ENCODE measurements around the gene ADAM11.
"Not testable (repeated sequence)": the region's sequence is repeated elsewhere in the genome, so short reads cannot be mapped to it uniquely, and the experiment has no call there.

Gene ADAM11, protein sequence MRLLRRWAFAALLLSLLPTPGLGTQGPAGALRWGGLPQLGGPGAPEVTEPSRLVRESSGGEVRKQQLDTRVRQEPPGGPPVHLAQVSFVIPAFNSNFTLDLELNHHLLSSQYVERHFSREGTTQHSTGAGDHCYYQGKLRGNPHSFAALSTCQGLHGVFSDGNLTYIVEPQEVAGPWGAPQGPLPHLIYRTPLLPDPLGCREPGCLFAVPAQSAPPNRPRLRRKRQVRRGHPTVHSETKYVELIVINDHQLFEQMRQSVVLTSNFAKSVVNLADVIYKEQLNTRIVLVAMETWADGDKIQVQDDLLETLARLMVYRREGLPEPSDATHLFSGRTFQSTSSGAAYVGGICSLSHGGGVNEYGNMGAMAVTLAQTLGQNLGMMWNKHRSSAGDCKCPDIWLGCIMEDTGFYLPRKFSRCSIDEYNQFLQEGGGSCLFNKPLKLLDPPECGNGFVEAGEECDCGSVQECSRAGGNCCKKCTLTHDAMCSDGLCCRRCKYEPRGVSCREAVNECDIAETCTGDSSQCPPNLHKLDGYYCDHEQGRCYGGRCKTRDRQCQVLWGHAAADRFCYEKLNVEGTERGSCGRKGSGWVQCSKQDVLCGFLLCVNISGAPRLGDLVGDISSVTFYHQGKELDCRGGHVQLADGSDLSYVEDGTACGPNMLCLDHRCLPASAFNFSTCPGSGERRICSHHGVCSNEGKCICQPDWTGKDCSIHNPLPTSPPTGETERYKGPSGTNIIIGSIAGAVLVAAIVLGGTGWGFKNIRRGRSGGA

DNA sequence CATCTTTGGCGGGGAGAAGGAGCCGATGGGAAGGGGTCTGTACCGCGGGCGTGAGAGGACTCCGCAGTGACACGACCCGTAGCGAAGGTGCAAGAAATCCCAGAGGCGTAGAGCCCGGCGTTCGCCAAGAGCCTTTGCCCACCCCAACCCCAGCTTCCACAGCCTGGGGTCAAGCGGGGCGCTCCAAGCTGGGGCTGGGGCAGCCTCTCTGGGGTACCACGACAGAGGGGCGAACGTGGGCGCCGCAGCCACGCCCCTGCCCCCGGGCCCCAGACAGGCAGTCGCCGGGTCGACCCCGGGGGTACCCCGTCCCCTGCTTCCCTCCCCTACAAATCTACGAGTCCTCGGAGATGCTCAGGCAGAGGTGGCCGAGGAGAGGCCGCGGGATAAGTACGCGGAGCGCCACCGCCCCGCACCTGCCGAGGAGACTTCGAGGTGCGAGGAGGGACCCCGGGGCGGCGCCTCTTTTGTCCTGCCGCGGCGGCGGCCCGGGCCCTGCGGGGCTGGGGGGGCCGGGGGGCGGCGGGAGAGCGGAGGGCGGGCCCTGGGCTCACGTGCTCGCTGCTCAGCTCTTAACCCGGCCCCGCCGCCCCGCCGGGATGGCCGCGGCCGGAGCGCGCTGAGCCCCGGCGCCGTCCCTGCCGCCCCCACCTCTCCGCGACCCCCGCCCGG, at the start of gene ADAM11:
TSS of gene ADAM11 (plus strand) at position 575 of the 672 bp plus-strand sequence. CDS start 212 bp downstream, outside the sequence.
- peak; percentile 38 for DNase-seq (ENCODE audit: low spot score)

DNA sequence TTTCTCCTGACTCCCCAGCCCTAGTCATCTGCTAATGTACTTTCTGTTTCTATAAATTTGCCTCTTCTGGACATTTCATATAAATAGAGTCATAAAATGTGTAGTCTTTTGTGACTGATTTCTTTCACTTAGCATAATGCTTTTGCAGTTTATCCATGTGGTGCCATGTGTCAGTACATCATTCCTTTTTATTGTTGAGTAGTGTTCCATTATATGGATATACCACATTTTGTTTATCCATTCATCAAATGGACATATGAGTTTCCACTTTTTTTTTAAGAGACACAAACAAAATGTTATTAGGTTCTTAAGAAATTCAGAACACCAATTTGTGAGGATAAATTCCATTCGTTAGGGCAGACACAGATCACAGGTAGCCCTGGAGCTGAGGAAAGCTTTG, 39.3 kb upstream of the ADAM11 start:
- DNase-seq (ENCODE audit: low spot score) = no peak

DNA sequence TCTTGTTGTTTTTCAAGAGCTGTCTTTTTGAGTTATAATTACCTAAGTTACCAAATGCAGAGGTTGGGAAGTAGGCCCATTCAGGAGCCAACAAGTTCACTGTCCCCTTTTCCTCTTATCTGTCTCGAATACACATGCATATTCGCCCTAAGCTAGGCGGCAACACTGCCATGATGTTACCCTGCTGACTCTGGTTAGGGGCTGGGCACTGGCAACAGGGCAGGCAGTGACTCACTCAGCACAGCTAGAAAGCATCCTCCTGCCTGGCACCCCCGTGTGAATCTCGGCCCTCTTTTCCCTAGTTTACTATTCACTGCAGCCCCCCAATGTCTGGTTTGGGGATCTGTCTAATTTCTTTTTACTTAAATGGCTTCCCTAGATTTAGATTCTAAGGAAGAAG, 36.5 kb upstream of the ADAM11 start:
- DNase-seq (ENCODE audit: low spot score) = no peak

DNA sequence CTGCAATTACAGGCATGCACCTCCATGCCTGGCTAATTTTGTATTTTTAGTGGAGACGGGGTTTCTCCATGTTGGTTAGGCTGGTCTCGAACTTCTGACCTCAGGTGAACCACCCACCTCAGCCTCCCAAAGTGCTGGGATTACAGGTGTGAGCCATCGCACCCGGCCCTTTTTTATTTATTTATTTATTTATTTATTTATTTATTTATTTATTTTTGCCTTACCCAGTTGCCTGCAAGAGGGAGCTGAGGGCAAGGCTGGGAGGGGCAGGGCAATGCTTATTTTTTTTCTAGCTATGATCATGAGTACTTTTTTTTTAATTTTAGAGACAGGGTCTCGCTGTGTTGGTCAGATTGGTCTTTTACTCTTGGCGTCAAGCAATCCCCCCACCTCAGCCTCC, 32.7 kb upstream of the ADAM11 start:
- DNase-seq (ENCODE audit: low spot score) = not testable (repeated sequence)

DNA sequence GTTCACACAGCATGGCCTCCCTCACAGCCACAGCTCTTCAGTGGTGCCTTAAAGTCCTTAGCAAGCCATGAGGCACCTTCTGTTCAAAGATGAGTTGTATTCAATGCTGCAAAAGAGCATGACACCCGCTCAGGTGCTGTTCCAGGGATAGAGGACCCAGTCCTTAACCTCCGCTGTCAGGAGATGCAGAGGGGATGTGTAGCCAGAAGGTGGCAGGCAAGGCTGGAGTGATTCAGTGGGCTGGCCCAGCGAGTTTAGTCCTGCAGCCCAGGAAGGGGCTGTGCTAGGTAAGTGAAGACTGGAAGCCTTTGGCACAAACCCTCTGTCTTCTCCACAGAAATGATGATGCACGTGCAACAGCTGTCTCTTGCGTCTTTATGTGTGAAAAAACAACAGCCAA, 25.0 kb upstream of the ADAM11 start:
- no peak for DNase-seq (ENCODE audit: low spot score)

DNA sequence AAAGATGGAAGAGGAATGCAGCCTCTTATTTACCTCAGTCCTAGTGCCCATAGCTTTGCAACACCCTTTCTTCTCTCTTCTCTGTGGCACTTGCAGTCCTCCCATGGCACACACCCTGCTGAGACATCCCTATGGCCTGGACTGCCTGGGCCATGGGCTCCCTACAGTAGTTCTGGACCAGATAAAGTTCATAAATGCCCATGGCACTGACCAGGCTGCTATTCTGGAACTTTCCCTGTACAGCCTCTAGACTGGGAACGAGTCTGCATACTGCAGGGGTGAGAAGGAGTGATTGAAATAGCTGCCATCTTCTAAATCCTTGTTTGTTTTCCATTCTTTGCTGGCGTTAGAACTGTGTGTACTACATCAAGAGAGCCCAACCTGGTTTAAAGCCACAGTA, 24.5 kb upstream of the ADAM11 start:
- DNase-seq (ENCODE audit: low spot score) = no peak

DNA sequence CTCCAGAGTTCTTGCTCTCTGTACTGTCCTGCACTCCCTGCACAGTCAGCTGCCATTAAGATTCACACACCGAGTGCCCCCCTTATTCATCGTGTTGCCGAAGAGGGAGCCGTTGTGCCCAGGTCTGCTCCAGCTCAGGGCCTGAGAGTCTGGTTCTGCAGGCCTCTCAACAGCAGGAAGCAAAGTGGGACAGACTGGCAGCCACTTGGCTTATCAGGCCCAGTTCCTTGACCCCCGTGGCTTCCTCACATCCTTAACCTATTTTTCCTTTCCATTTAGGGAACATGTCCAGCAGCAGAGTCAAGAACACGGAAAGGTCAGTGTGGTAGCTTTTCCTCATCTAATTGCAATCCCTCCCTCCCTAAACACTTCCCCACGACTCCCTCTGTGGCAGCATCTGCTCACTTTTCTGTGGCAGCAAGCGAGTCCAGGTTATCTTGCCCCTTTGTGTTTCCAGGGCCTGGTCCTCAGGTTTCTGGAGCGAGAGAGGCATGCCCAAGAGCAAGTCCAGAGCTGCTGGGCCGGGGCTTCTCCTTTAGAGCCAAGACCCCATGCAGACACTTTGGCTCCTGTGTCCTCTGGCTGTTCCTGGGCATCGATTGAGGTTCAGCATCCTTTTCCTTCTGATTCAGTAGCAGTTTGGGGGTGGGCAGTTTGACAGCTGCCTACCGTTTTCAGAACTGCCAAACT, 22.1 kb upstream of the ADAM11 start:
- DNase-seq (ENCODE audit: low spot score) = no peak

DNA sequence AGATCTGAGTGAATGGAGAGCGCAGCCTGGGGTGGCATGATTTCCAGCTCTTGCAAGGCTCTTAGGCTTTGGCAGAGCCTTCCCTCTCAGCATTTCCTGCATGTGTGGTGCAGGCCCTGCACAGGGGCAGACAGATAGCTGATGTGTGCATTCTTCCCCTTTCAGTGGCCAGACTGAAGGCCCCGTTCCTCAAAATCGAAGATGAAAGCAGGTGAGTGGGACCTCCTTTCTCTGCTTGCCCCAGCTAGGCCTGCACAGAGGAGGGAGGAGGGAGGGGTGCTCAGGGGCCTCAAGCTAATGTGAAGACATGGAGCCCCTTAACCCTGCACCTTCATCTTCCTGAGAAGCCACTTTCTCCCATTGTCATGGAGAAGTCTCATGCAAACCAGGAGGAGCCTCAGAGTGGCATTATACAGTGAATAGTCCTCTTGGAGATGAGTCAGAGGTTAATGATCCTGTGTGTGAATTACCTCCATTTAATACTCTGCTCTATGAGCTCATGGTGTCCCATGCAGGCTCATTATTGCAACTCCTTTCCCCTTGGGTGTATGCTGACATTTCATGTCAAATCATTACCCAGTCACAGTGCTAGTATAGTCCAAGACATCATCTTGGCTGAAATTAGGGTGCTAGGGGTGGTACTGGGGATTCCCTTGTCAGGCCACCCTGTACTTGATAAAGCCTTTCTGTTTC, 20.4 kb upstream of the ADAM11 start:
- no peak for DNase-seq (ENCODE audit: low spot score)

DNA sequence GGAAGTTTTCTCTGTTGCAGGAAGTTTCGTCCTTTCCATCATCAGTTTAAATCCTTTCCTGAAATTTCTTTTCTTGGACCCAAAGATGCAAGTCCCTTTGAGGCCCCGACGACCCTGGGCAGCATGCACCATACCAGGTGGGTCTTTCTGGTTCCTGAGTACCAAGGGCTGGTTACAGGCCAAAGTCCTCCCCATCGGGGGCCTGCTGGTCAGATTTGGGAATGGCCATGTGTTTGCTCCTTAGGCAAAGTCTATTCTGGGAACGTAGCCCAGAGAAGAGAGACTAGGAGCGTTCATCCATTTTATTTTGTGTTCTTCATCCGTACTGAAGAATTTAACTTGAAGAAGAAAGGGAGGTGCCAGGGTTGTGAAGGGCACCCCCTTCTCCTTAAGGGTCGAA, 17.5 kb upstream of the ADAM11 start:
- DNase-seq (ENCODE audit: low spot score) = no peak

DNA sequence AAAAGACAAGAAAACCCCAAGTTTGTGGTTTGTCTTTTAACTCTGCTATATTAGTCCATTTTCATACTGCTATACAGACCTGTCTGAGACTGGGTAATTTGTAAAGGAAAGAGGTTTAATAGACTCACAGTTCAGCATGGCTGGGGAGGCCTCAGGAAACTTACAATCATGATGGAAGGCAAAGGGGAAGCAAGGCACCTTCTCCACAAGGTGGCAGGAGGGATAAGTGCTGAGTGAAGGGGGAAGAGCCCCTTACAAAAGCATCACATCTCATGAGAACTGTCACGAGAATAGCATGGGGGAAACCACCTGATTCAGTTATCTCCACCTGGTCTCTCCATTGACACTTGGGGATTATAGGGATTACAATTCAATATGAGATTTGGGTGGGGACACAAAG, 13.5 kb upstream of the ADAM11 start:
- DNase-seq (ENCODE audit: low spot score) = no peak

DNA sequence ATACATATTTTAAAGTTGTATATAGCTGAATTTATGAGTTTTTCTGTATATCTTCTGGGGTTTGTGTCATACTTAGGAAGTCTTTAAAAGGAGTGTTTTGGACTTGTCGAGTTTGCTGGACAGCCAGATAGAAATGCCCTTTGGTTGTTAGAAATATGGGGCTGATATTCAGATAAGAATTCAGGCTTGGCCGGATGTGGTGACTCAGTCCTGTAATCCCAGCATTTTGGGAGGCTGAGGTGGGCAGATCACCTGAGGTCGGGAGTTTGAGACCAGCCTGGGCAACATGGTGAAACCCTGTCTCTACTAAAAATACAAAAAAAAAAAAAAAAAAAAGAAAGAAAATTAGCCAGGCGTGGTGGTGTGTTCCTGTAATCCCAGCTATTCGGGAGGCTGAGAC, 13.1 kb upstream of the ADAM11 start:
- DNase-seq (ENCODE audit: low spot score) = not testable (repeated sequence)

DNA sequence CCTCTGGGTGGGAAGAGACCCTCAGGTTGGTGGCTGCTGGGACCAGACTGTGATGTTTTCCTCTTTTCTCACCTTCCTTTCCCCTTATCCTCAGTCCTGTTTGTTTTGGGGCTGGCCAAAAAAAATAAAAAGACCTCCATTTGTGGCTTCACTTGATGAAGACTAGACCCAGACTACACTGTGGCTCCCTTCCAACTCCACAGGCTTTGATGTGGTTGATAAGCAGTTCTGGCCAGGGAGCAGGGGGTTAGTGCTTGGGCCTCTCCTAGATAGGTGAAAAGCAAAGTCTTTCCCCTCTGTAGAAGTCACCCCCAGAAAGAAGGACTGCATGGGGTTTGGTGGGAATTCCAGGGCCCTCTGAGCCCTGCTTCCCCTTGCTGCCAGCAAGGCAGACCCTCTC, 11.2 kb upstream of the ADAM11 start:
- no peak for DNase-seq (ENCODE audit: low spot score)

DNA sequence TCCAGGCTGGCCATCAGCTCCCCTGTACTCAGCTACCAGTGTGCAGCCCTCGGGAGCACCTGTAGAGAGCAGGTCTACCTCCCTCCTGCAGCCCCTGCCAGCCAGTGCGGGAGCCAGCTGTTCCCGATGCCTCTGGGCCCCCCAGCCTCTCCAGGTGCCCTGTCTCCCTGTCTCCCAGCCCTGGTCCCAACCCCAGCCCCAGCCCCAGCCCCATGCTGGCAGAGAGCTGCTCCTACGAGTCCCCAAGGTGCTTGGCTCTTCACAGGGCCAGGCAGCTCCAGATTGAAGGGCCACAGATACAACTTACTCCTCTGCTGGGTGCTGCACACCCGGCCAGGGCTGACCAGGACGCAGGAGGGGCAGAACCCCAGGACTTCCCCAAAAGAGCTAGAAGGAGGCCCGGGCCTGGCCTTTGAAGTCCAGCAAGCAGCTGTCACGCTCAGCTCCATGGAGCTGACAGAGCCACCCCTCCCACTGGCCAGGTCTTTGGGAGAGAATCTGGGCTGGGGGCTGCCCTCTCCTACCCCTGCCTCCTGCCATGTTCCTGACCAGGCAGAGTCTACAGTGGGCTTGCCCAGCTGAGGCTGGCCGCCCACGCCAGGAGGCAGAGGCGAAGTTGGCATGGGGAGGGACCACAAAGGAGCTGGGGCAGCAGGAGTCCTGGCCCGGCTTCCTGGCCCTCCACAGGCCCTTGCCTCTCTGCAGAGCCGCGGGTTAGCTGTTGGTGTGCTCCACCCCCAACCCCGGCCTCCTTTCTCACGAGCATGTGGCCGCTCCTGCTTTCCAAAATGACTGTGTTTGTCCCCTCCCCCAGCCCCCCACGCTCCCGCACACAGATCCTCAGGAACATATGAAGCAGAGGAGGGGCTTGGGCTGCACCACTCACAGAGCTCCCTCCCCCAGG, 9.5 kb upstream of the ADAM11 start:
- no peak for DNase-seq (ENCODE audit: low spot score)

DNA sequence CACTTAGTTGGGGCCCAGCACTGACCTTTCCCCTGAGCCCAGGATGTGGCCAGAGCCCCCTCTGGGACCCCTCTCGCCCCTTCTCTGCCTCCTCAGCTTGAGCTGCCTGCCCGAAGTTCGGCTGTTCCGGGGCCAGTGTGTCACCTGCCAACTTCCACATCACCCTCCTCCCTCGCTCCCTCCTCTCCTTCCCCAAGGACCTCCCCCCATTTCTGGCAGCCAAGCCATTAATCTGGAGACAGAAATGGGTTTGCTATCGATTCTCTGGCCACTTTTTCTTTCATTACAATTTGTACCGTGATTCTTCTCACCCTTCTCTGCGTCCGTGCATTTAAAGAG, 8.8 kb upstream of the ADAM11 start:
- no peak for DNase-seq (ENCODE audit: low spot score)

DNA sequence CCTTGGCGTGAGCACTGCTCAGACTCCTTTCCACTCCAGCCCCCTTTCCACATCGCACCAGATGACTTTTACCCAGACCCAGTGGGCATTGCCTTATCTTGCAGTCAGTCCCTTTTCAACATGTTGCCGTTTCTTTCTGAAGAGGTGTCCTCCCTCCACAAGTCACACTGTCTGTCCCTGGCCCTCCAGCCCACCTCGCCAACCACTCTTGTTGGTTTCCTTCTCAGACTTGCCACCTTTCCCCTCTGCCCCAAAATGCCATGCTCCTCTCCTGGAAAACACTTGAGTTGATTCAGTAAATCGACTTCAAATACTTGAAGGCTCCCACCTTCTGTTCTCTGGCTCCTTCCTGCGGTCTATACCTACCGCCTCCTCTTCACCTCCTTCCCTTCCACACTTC, 7.5 kb upstream of the ADAM11 start:
- no peak for DNase-seq (ENCODE audit: low spot score)

DNA sequence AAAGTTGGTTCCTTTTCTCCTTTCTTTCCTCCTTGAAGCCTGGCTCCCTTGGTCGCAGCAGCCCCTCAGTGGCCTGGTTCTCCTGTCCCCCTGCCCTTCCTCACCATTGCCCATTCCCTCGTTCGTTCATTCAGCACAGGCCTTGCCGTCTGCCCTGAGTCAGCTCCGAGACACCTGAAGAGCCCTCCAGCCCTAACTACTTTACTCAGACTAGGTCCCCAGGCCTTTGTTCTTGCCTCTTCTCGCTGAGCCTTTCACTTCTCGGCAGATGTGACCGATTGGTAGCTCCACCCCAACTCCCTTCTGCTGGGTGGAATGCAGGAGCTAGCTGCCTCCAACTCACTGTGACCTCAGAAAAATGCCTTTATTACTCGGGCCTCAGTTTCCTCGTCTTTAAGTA, 7.0 kb upstream of the ADAM11 start:
- no peak for DNase-seq (ENCODE audit: low spot score)

DNA sequence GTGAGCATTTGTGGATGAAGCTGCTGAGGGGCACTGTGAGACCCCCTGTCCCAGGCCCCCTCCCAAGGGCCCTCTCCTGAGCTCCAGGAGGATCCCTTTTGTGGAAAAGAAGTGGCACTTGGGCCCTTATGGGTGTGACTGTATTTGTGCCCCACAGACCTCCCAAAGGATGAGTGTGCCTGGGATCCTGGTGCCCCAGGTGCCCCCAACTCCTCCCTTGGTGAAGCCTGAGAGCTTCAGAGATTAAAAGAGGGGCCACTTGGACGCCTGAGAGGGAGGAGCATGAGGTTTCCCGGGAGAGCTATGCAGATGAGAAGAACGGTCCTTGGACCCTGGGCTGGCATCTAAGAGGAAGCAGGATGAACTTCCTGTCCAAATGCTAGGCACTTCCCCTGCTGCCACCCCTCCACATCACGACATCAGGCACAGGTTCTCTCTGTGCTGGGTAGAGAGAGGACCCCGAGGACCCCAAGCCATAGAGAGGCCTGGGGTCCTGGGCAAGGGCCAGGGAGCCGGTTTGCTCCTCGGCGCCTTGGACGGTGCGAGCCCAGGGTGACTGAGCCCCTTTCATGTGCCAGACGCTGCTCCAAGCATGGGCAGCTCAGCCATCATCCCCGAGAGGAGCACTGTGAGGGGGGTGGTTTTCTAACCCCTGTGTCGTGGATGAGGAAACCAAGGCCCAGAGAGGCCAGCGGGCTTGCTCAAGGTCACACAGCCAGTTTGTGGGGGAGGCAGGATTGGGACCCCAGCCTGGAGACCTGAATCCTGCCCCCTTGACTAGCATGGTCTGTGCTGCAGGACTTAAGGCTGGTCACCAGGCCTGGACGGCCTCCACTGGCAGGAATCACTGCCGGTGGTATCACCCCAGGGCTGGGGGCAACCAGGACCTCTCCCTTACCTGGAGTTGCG, 5.6 kb upstream of the ADAM11 start:
- no peak for DNase-seq (ENCODE audit: low spot score)

DNA sequence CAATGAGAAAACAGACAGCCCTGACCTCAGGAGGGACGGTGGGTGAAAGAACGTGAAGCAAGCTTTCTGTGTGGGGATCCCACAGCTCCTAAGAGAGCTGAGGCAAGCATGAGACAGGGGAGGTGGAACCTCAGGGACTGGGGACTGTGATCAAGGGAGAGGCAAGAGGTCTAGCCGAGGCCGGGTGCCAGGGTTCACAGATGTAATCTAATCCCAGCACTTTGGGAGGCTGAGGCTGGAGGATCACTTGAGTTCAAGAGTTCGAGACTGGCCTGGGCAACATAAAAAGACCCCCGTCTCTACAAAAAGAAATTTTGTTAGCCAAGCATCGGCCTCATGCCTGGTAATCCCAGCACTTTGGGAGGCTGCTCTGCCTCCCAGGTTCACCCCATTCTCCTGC, 4.5 kb upstream of the ADAM11 start:
- no peak for DNase-seq (ENCODE audit: low spot score)

DNA sequence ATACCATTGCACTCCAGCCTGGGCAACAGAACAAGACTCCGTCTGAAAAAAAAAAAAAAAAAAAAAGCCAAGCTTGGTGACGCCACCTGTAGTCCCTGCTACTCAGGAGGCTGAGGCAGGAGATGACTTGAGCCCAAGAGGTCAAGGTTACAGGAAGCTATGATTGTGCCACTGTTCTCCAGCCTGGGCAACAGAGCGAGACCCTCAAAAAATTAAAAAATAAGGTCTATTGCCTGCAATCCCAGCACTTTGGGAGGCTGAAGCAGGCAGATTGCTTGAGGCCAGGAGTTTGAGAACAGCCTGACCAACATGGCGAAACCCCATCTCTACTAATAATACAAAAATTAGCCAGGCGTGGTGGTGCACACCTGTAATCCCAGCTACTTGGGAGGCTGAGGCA, 3.6 kb upstream of the ADAM11 start:
- not testable (repeated sequence) for DNase-seq (ENCODE audit: low spot score)

Measured in germinal center (tissue), 1 donor.